RWPE2 (cell line): ENCODE measurements around the gene NFS1.

Experiments
- ATAC-seq: fragments of 200-7000 bp; cut with Tn5 transposase; 3 replicates; pipeline ENCODE4 v1.9.1; 2021; ENCODE audit warnings: low read depth
- DNase-seq: peaks from one replicate; pipeline ENCODE4 v3.0.0-alpha.2; 2020; ENCODE audit warnings: low spot score
- H3K27ac ChIP-seq: fragments of 450-650 bp; 2 replicates; pipeline ENCODE4 v1.5.1; 2017; ENCODE audit warnings: mild to moderate bottlenecking; ENCODE audit not compliant: poor library complexity, severe bottlenecking
- H3K27me3 ChIP-seq: fragments of 250-450 bp; sonication (Bioruptor Pico); 2 replicates; pipeline ENCODE4 v1.5.1; 2021; ENCODE audit warnings: mild to moderate bottlenecking, moderate library complexity; ENCODE audit not compliant: insufficient read depth, poor library complexity, severe bottlenecking
- H3K36me3 ChIP-seq: fragments of 250-450 bp; sonication (Bioruptor Pico); 2 replicates; pipeline ENCODE4 v1.5.1; 2020; ENCODE audit warnings: low read depth, mild to moderate bottlenecking, moderate library complexity
- H3K4me1 ChIP-seq: fragments of 250-450 bp; sonication (Bioruptor Pico); 2 replicates; pipeline ENCODE4 v1.5.1; 2021; ENCODE audit warnings: mild to moderate bottlenecking, moderate library complexity; ENCODE audit not compliant: insufficient read depth, poor library complexity, severe bottlenecking
- H3K4me3 ChIP-seq: fragments of 250-450 bp; sonication (Bioruptor Pico); 2 replicates; pipeline ENCODE4 v1.5.1; 2021; ENCODE audit warnings: mild to moderate bottlenecking, moderate library complexity; ENCODE audit not compliant: severe bottlenecking
- H3K9me3 ChIP-seq: fragments of 250-450 bp; sonication (Bioruptor Pico); 2 replicates; pipeline ENCODE4 v1.5.1; 2021; ENCODE audit warnings: mild to moderate bottlenecking, moderate library complexity; ENCODE audit not compliant: severe bottlenecking
- TF ChIP-seq, protein P1 (sequence below): fragments of 450-650 bp; IDR thresholded peaks from one replicate; pipeline ENCODE4 v1.5.1; 2017; ENCODE audit warnings: mild to moderate bottlenecking, moderate library complexity; ENCODE audit not compliant: poor library complexity, severe bottlenecking

The NFS1 gene

DNA sequence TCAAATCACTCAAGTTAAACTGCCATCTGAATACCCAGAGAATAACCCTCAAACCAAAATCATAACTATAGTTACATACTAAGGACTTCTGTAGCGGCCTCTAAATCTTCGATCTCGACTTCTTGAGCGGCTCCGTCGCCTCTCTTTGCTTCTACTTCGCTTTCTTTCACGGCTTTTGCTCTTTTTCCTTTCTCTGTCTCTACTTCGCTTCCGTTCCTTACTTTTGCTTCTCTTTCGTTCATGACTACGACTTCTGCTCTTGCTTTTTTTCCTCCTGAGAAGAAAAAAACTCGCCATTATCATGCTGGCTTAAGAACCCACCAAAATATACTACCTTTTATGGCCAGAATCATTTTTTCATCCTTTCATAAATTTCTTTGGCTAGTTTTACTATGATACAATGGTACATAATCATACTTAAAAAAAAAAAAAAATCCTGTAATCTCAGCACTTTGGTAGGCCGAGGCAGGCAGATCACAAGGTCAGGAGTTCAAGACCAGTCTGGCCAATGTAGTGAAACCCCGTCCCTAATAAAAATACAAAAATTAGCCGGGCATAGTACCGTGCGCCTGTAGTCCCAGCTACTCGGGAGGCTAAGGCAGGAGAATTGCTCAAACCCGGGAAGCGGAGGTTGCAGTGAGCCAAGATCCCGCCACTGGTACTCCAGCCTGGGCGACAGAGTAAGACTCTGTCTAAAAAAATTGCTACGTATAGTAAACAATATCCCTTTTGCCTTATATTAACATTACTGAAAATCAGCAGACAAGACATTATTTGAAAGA is 32.9 kb upstream of the NFS1 start:
- no peak overlapping the region for H3K27ac ChIP-seq

DNA sequence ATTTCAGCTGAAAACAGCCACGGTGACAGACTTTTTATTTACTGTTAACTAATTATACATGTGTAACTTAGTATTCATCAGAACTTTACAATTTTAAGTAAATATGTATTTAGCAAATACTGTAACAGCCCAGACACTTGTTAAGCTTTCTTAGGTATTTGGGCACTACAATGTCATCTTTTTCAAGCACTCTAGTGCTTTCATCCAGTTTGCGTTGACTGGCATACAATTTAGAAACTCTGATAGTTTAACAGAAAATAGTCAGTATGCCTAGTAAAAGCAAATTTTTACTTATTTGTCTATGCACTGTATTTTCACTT is 32.3 kb upstream of the NFS1 start:
- TF ChIP-seq, protein P1, sequence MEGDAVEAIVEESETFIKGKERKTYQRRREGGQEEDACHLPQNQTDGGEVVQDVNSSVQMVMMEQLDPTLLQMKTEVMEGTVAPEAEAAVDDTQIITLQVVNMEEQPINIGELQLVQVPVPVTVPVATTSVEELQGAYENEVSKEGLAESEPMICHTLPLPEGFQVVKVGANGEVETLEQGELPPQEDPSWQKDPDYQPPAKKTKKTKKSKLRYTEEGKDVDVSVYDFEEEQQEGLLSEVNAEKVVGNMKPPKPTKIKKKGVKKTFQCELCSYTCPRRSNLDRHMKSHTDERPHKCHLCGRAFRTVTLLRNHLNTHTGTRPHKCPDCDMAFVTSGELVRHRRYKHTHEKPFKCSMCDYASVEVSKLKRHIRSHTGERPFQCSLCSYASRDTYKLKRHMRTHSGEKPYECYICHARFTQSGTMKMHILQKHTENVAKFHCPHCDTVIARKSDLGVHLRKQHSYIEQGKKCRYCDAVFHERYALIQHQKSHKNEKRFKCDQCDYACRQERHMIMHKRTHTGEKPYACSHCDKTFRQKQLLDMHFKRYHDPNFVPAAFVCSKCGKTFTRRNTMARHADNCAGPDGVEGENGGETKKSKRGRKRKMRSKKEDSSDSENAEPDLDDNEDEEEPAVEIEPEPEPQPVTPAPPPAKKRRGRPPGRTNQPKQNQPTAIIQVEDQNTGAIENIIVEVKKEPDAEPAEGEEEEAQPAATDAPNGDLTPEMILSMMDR = no peak
- Histone ChIP-seq H3K4me1 (peaks cover 40% of the 10 kb centered on the region), H3K27ac (no peak overlapping the region), H3K9me3 (no peaks in the 10 kb centered on the region), H3K4me3 (no peak overlapping the region), H3K36me3 (peaks cover 100% of the 10 kb centered on the region), H3K27me3 (no peaks in the 10 kb centered on the region)
- ATAC-seq (no peak), DNase-seq (no peak)

More for the DNA sequence above, 32.9 kb upstream of the NFS1 start:
- H3K36me3 ChIP-seq = peaks cover 100% of the 10 kb centered on the region
- ATAC-seq (no peak), DNase-seq (peak; percentile 64)
- H3K9me3 ChIP-seq = no peaks in the 10 kb centered on the region
- TF ChIP-seq, protein P1 = no peak
- H3K4me3 ChIP-seq = no peak overlapping the region
- peaks cover 47% of the 10 kb centered on the region for H3K4me1 ChIP-seq
- no peaks in the 10 kb centered on the region for H3K27me3 ChIP-seq

DNA sequence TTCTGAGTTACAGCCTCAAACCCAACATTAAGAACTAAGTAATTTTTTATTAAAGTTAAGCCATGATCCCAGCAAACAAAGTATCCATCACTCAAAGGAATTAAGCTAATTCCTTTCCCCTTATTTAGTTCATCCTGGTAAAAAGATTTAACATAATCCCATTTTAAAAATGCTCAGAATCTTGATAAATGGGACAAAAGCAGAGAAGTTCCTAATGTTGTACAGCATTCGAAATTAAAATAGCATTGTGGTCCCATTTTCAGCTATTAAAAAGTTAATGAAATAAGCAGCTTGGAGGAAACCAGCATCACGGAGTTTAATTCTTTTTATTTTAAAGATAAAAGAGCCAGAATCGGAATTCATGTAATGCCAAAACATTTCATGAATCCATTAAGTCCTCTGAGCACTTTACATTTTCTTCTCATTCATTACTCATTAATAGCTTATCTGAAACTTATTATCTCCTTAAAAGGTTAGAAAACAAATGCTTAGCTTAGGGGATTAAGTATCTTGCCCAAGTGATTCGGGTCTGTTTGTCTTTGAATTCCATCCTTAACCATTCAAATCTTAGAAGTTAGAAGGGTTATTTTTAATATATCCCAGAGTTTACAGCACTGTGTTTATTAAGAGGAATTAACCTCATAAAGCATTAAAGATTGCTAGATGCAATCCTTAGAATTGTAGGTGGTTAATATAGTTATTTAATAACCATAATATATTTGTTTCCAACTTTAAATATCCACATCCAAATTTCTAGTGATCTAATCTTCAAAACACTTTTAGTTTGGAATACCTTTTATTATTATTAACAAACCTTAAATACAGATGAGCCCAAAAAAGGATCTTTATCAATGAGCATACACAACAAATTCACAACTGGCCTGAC is 31.7 kb upstream of the NFS1 start:
- Histone ChIP-seq H3K27ac (no peak overlapping the region), H3K4me1 (peaks cover 34% of the 10 kb centered on the region), H3K4me3 (no peak overlapping the region), H3K36me3 (peaks cover 100% of the 10 kb centered on the region), H3K9me3 (no peaks in the 10 kb centered on the region), H3K27me3 (no peaks in the 10 kb centered on the region)
- DNase-seq = no peak
- TF ChIP-seq, protein P1 = no peak
- no peak for ATAC-seq

DNA sequence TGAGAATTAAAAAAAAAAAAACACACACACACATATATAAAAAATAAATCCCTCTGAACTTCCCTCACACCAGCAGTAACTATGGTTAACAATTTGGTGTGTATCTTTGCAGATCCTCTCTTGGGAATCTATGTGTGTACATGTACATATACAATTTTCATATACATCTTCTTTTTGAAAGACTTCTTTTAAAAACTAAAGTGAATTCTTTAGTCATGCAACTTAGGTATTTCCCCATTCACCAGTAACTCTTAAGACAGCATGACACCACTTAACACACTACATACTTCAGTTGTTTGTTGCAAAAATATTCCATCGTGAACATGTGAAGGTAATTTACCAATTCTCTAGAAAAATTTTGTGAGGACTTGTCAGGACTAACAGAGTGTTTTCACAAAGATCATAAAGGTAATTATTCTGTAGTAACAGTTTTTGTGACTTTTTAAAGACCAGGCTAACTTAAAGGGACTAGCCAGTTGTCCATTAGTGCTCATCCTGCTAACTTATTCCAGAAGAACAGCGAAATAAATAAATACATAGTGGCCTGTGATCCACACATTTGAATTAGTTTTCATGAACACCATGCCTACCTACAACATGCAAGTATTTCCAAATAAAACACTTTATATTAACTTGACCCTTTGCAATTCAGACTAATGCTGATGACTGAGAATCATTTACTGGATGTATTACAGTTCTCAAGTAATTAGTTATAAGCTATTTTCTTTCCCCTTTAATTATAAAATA is 30.9 kb upstream of the NFS1 start:
- no peak for DNase-seq
- H3K4me3 ChIP-seq = no peak overlapping the region
- H3K4me1 ChIP-seq = peaks cover 26% of the 10 kb centered on the region
- H3K27me3 ChIP-seq = no peaks in the 10 kb centered on the region
- no peak for ATAC-seq
- peaks cover 100% of the 10 kb centered on the region for H3K36me3 ChIP-seq
- no peak overlapping the region for H3K27ac ChIP-seq
- H3K9me3 ChIP-seq = no peaks in the 10 kb centered on the region
- TF ChIP-seq, protein P1 = no peak
